Activated naive CD4-positive, alpha-beta T cell treated with anti-CD3 and anti-CD28 coated beads for 36 hours (primary cell): ENCODE results near the gene ASAP3. TPM values are rescaled to one million over a fixed set of nuclear protein-coding genes. Genes with fewer than 3 reads are reported as not detected.

ENCODE experiments used
- CTCF ChIA-PET: fragments of 350-600 bp; sonication (Branson Sonifier 250); formaldehyde crosslinking; loops from one replicate; lab custom pipeline; 2021; ENCODE audit warnings: antibody characterized with exemption; lab: Charles Lee
- DNase-seq: peaks from one replicate; pipeline ENCODE4 v3.0.0-alpha.2; 2020
- H3K27ac Mint-ChIP-seq: one replicate; pipeline ENCODE4 v1.8.0; 2021; ENCODE audit warnings: mild to moderate bottlenecking, mixed read lengths
- H3K27me3 Mint-ChIP-seq: one replicate; pipeline ENCODE4 v1.8.0; 2021; ENCODE audit warnings: low read depth, mixed read lengths
- H3K36me3 Mint-ChIP-seq: one replicate; pipeline ENCODE4 v1.8.0; 2021; ENCODE audit warnings: low read depth, mixed read lengths
- H3K4me1 Mint-ChIP-seq: one replicate; pipeline ENCODE4 v1.8.0; 2021; ENCODE audit warnings: low read depth, mixed read lengths
- H3K4me3 Mint-ChIP-seq: one replicate; pipeline ENCODE4 v1.8.0; 2021; ENCODE audit warnings: mild to moderate bottlenecking, moderate library complexity, mixed read lengths
- H3K9me3 Mint-ChIP-seq: one replicate; pipeline ENCODE4 v1.8.0; 2021; ENCODE audit warnings: mixed read lengths
- intact Hi-C: fragments of 100-400 bp; cut with micrococcal nuclease; formaldehyde crosslinking; loops from one replicate; pipeline ENCODE4 v1.15.1; 2023
- total RNA-seq, 2 experiments: library from RNA; stranded (reverse); gene quantifications; one replicate each; pipeline ENCODE4 v1.2.3, GENCODE V29; 2021

ASAP3 gene
- total RNA-seq, 2 experiments from 2014 or later = 0.76 to 1.3 TPM

GRCh38 chr1:23526329-23527041, 42.5 kb upstream of the ASAP3 start:
- intact Hi-C loops = no loop called here
- H3K36me3 Mint-ChIP-seq = peaks cover 51% of the 10 kb centered on the region
- CTCF ChIA-PET = interaction anchor here (6.3 to 11.9 kb wide), 2 partner anchors 30 to 111 kb away, joined by 32 to 143 read pairs; no protein-coding TSS in a partner anchor
- DNase-seq = no peak
- peaks cover 56% of the 10 kb centered on the region for H3K4me1 Mint-ChIP-seq
- H3K9me3 Mint-ChIP-seq = no peaks in the 10 kb centered on the region
- no peak overlapping the region for H3K27ac Mint-ChIP-seq
- H3K27me3 Mint-ChIP-seq = no peaks in the 10 kb centered on the region
- H3K4me3 Mint-ChIP-seq = peak overlapping the region; percentile 51

GRCh38 chr1:23525558-23526250, 41.7 kb upstream of the ASAP3 start:
- Mint-ChIP-seq H3K4me1 (peaks cover 53% of the 10 kb centered on the region), H3K27me3 (no peaks in the 10 kb centered on the region), H3K4me3 (peak overlapping the region; percentile 51), H3K9me3 (no peaks in the 10 kb centered on the region), H3K36me3 (peaks cover 58% of the 10 kb centered on the region), H3K27ac (no peak overlapping the region)
- CTCF ChIA-PET = interaction anchor here (0.7 to 11.9 kb wide), 6 partner anchors 9 to 776 kb away, joined by 3 to 143 read pairs (median 4); no protein-coding TSS in a partner anchor
- DNase-seq = peak; percentile 54
- intact Hi-C loops = no loop called here

DNA sequence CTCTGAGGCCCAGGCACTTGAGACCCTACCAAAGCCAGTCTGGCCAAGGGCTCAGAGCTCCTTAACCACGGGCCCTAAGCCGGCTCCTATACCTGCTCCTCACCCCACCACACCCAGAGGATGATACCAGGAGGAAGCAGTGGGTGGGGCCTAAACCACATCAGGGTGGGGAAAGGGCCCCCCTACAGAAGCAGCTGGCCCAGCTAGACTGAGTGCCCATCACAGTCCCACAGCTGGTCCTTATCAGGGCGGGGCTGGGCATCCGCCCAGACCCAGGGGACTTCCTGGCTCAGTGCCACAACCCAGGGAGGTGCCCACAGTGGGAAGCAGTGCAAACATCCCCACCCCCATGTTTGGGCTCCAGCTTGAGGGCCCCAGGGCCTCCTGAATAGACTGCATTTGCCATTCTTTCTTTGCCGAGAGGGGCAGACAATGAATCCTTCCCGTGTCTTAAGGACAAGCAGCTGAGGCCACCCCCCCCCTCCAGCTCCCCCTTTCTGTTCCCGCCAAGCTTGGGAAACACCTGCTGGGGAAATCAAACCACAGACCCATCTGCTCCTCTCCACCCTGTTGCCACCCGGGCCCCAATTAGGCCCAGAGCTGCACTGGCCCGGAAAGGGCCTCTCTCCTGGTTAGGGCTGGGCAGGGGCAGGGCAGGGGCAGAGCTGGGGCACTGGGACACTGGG, 40.9 kb upstream of the ASAP3 start:
- no peak overlapping the region for H3K27ac Mint-ChIP-seq
- intact Hi-C loops = no loop called here
- DNase-seq = peak; percentile 45
- H3K9me3 Mint-ChIP-seq = no peaks in the 10 kb centered on the region
- no peaks in the 10 kb centered on the region for H3K27me3 Mint-ChIP-seq
- peak overlapping the region; percentile 51 for H3K4me3 Mint-ChIP-seq
- H3K36me3 Mint-ChIP-seq = peaks cover 57% of the 10 kb centered on the region
- CTCF ChIA-PET = interaction anchor here (0.5 to 11.9 kb wide), 8 partner anchors 10 to 776 kb away, joined by 3 to 143 read pairs (median 4); no protein-coding TSS in a partner anchor
- peaks cover 53% of the 10 kb centered on the region for H3K4me1 Mint-ChIP-seq

- CTCF ChIA-PET = interaction anchor here (0.5 to 11.9 kb wide), 6 partner anchors 11 to 101 kb away, joined by 3 to 143 read pairs (median 4); no protein-coding TSS in a partner anchor
- Mint-ChIP-seq H3K27ac (no peak overlapping the region), H3K27me3 (no peaks in the 10 kb centered on the region), H3K9me3 (no peaks in the 10 kb centered on the region), H3K4me1 (peaks cover 48% of the 10 kb centered on the region), H3K36me3 (peaks cover 58% of the 10 kb centered on the region), H3K4me3 (no peak overlapping the region)
- DNase-seq = no peak
- intact Hi-C loops = no loop called here
Observed at GRCh38 chr1:23524163-23524562, 40.2 kb upstream of the ASAP3 start.

DNA sequence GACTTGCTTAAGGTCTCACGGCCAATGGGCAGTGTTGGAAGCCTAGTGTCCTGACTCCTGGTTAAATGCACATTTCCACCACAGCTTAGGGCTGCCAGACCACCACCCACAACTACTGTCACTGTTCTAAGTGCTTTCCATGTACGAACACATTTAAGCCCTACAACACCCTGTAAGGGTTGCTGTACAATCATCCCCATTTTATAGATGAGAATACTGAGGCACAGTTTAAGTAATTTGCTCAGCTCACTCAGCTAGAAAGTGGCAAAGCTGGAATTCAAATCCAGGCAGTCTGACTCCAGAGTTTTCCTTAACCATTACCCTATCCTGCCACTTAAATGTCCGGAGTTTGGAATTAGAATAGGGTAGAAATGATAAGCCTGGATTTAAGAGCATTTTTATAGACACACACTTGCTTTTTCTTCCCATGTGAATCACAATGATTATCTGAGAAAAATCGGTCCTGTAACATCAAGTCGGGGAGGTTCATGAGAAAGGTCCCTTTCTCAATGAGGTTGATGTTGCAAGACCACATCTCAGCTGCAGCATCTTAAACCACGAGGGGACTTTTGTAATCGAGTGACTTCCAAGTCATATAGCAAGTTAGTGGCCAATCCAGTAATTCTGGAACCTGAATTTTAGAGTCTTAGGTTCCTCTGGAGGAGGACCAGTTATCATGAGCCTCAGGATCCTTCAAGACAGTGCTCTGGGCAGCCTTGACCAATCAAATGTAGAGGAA, 38.4 kb upstream of the ASAP3 start:
- H3K4me1 Mint-ChIP-seq = peaks cover 30% of the 10 kb centered on the region
- H3K4me3 Mint-ChIP-seq = no peak overlapping the region
- H3K27me3 Mint-ChIP-seq = no peaks in the 10 kb centered on the region
- no peak for DNase-seq
- no peak overlapping the region for H3K27ac Mint-ChIP-seq
- CTCF ChIA-PET = interaction anchor here (0.6 to 11.9 kb wide), 3 partner anchors 26 to 1210 kb away, joined by 3 to 143 read pairs (median 3); no protein-coding TSS in a partner anchor
- H3K9me3 Mint-ChIP-seq = no peaks in the 10 kb centered on the region
- H3K36me3 Mint-ChIP-seq = peaks cover 66% of the 10 kb centered on the region
- intact Hi-C loops = no loop called here

- H3K27ac Mint-ChIP-seq = no peak overlapping the region
- peaks cover 22% of the 10 kb centered on the region for H3K4me1 Mint-ChIP-seq
- intact Hi-C loops = no loop called here
- H3K36me3 Mint-ChIP-seq = peaks cover 70% of the 10 kb centered on the region
- no peak for DNase-seq
- CTCF ChIA-PET = no interaction called here
- no peaks in the 10 kb centered on the region for H3K27me3 Mint-ChIP-seq
- no peaks in the 10 kb centered on the region for H3K9me3 Mint-ChIP-seq
- no peak overlapping the region for H3K4me3 Mint-ChIP-seq
Observed at GRCh38 chr1:23521588-23521987, 37.6 kb upstream of the ASAP3 start.

DNA sequence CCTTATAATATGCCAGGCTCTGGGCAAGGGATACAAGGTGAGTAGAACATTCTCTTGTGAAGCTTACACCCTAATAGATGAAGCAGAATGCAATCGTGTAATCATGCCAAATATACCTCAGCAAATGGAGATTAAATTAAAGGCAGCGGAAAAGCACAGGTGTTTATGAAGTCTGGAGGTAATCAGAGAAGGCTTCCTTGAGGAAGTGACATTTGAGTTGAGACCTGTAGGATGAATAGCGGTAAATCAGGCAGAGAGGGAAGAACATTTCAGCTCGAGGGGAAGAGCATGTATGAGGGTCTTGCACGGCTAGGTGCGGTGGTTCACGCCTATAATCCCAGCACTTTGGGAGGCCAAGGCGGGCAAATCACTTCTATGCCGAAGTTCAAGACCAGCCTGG, 33.6 kb upstream of the ASAP3 start:
- no peaks in the 10 kb centered on the region for H3K27me3 Mint-ChIP-seq
- no peak overlapping the region for H3K27ac Mint-ChIP-seq
- H3K36me3 Mint-ChIP-seq = peaks cover 75% of the 10 kb centered on the region

GRCh38 chr1:23515905-23516304, 31.9 kb upstream of the ASAP3 start:
- H3K4me1 Mint-ChIP-seq = no peaks in the 10 kb centered on the region
- H3K36me3 Mint-ChIP-seq = peaks cover 71% of the 10 kb centered on the region
- no peaks in the 10 kb centered on the region for H3K27me3 Mint-ChIP-seq
- no peak for DNase-seq
- H3K9me3 Mint-ChIP-seq = no peaks in the 10 kb centered on the region
- no peak overlapping the region for H3K27ac Mint-ChIP-seq
- H3K4me3 Mint-ChIP-seq = no peak overlapping the region
- intact Hi-C loops = no loop called here
- CTCF ChIA-PET = interaction anchor here (1.1 to 4.8 kb wide), 2 partner anchors 19 to 121 kb away, joined by 3 to 34 read pairs; no protein-coding TSS in a partner anchor

More for the DNA sequence above, 33.6 kb upstream of the ASAP3 start:
- CTCF ChIA-PET = interaction anchor here (0.8 kb wide), 1 partner anchor 10 kb away, joined by 3 read pairs; no protein-coding TSS in a partner anchor
- Mint-ChIP-seq H3K4me3 (no peak overlapping the region), H3K9me3 (no peaks in the 10 kb centered on the region), H3K4me1 (no peaks in the 10 kb centered on the region)
- intact Hi-C loops = no loop called here
- DNase-seq = no peak

GRCh38 chr1:23514111-23514679, 30.2 kb upstream of the ASAP3 start:
- Mint-ChIP-seq H3K27ac (no peak overlapping the region), H3K9me3 (no peaks in the 10 kb centered on the region), H3K4me3 (no peak overlapping the region), H3K4me1 (no peaks in the 10 kb centered on the region), H3K27me3 (no peaks in the 10 kb centered on the region), H3K36me3 (peaks cover 74% of the 10 kb centered on the region)
- intact Hi-C loops = no loop called here
- CTCF ChIA-PET = interaction anchor here (0.5 to 4.8 kb wide), 5 partner anchors 17 to 125 kb away, joined by 3 to 34 read pairs (median 4); no protein-coding TSS in a partner anchor
- DNase-seq = no peak

- no peak overlapping the region for H3K4me3 Mint-ChIP-seq
- intact Hi-C loops = no loop called here
- no peaks in the 10 kb centered on the region for H3K9me3 Mint-ChIP-seq
- H3K36me3 Mint-ChIP-seq = peaks cover 48% of the 10 kb centered on the region
- CTCF ChIA-PET = interaction anchor here (0.9 to 1.0 kb wide), 2 partner anchors 35 to 156 kb away, joined by 3 to 6 read pairs; no protein-coding TSS in a partner anchor
- H3K27ac Mint-ChIP-seq = no peak overlapping the region
- no peak for DNase-seq
- H3K4me1 Mint-ChIP-seq = no peaks in the 10 kb centered on the region
- no peaks in the 10 kb centered on the region for H3K27me3 Mint-ChIP-seq
Observed at GRCh38 chr1:23509896-23510295, 25.9 kb upstream of the ASAP3 start.

- CTCF ChIA-PET = interaction anchor here (1.0 to 4.0 kb wide), 3 partner anchors 9 to 45 kb away, joined by 3 to 41 read pairs (median 6); no protein-coding TSS in a partner anchor
- Mint-ChIP-seq H3K27ac (no peak overlapping the region), H3K4me3 (no peak overlapping the region), H3K4me1 (no peaks in the 10 kb centered on the region), H3K9me3 (no peaks in the 10 kb centered on the region), H3K36me3 (peaks cover 27% of the 10 kb centered on the region), H3K27me3 (no peaks in the 10 kb centered on the region)
- intact Hi-C loops = no loop called here
- no peak for DNase-seq
Observed at GRCh38 chr1:23506376-23507107, 22.6 kb upstream of the ASAP3 start.
